Colon (tissue), 2 donors: ENCODE data around the gene CCR5AS.
"Not testable (repeated sequence)": the region's sequence is repeated elsewhere in the genome, so short reads cannot be mapped to it uniquely, and the experiment has no call there.

Source experiments
- FAIRE-seq: peaks from 2 replicates; lab custom pipeline; 2012; peaks lifted over from hg19 to GRCh38; lab: Jason Lieb, UNC
- donor health status: control.
- donor health status: control.

Gene CCR5AS

GRCh38 chr3:46406788-46407611, at the start of gene CCR5AS, which contains the start of gene CCRL2:
Gene CCR5AS, minus strand, starts transcription at chr3:46407066.
Gene CCRL2, plus strand, starts transcription at chr3:46407259. Its CDS starts 821 bp downstream, at chr3:46408080.
- no peak for FAIRE-seq

- FAIRE-seq, result no peak
These were observed 49.3 kb upstream of the CCR5AS start for GRCh38 chr3:46456118-46456517.

- no peak for FAIRE-seq
These were observed 48.6 kb upstream of the CCR5AS start for GRCh38 chr3:46455231-46456115.

- no peak for FAIRE-seq
These were observed 47.7 kb upstream of the CCR5AS start for GRCh38 chr3:46454606-46455005.

GRCh38 chr3:46454209-46454595, 47.3 kb upstream of the CCR5AS start:
- no peak for FAIRE-seq

- FAIRE-seq, result no peak
These were observed 46.8 kb upstream of the CCR5AS start for GRCh38 chr3:46453526-46454208.

- no peak for FAIRE-seq
These were observed 43.1 kb upstream of the CCR5AS start for GRCh38 chr3:46449755-46450552.

- no peak for FAIRE-seq
These were observed 41.9 kb upstream of the CCR5AS start for GRCh38 chr3:46448721-46449120.

- no peak for FAIRE-seq
These were observed 40.5 kb upstream of the CCR5AS start for GRCh38 chr3:46447228-46447985.

- FAIRE-seq, result no peak
These were observed 36.0 kb upstream of the CCR5AS start for GRCh38 chr3:46442576-46443530.

- no peak for FAIRE-seq
These were observed 33.8 kb upstream of the CCR5AS start for GRCh38 chr3:46440531-46441294.

- no peak for FAIRE-seq
These were observed 32.0 kb upstream of the CCR5AS start for GRCh38 chr3:46438831-46439230.

GRCh38 chr3:46435081-46435726, 28.3 kb upstream of the CCR5AS start:
- no peak for FAIRE-seq

GRCh38 chr3:46433841-46434240, 27.0 kb upstream of the CCR5AS start:
- FAIRE-seq, result no peak

GRCh38 chr3:46433118-46433517, 26.3 kb upstream of the CCR5AS start:
- FAIRE-seq, result not testable (repeated sequence)

- FAIRE-seq, result not testable (repeated sequence)
These were observed 25.0 kb upstream of the CCR5AS start for GRCh38 chr3:46431905-46432304.

GRCh38 chr3:46430879-46431278, 24.0 kb upstream of the CCR5AS start:
- FAIRE-seq, result not testable (repeated sequence)

GRCh38 chr3:46429671-46430070, 22.8 kb upstream of the CCR5AS start:
- no peak for FAIRE-seq
